ENCODE data around the gene LIPA. TPM values are rescaled to one million over a fixed set of nuclear protein-coding genes. Genes with fewer than 3 reads are reported as not detected.

The LIPA gene
- polyA plus RNA-seq, 1 donor (not counting 4 experiments of a cell fraction or from before 2014, with no cell fraction given): 156 TPM

DNA sequence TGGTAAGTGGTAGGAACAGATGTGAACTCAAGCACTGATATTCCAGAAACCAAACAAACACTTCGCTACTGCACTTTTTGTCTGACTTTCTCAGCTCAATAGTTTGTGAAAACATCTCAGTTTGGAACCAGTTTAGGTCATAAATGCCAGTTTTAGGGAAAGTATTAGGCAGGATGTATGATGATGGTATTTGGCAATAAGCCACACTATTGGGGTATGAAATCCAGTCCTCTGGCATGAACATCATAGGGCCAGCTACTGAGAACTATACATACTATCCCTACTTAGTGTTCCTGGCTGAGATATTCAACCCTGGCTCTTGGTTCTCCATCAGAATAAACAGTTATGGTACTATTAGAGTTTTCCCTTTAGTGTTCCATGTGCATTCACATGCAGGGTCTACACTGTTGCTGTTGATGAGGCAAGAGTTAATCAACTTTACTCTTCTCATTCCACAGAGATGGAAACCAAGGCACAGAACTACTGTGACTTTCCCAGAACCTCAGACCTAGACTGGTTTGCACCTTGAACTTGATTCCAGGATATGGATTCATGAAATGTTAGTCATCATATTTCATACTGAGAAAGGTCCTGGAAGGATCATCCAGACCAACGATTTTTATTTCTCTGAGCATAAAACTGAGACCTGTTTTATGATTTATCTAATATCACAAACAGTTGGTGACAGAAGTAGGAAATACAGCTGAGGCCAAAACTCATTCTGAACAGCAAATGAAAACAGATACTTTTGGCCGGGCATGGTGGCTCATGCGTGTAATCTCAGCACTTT lies 30.2 kb upstream of the LIPA start:
- Histone ChIP-seq H3K9me1 (ENCODE audit: control insufficient read depth, extremely low read depth, insufficient read depth, low read length) (no peaks in the 10 kb centered on the region), H3K4me2 (ENCODE audit: control insufficient read depth, extremely low read depth, insufficient read depth, low read depth, low read length) (peak overlapping the region; percentile 3), H3K9ac (ENCODE audit: control insufficient read depth, extremely low read depth, insufficient read depth, low read length) (no peak overlapping the region), H2AFZ (ENCODE audit: control insufficient read depth, low read length) (no peak overlapping the region), H3K79me2 (ENCODE audit: control insufficient read depth, insufficient read depth, low read length) (no peaks in the 10 kb centered on the region), H3K27ac (ENCODE audit: control insufficient read depth, insufficient read depth, low read length) (no peak overlapping the region), H3K4me1 (ENCODE audit: control insufficient read depth, extremely low read depth, insufficient read depth, low read length) (peaks cover 55% of the 10 kb centered on the region), H3K4me3 (ENCODE audit: control insufficient read depth in 2 of 3, extremely low read depth in 1 of 3, insufficient read depth in 2 of 3, low read depth in 1 of 3, low read length in 3 of 3) (no peak overlapping the region), H3K27me3 (ENCODE audit: control insufficient read depth, extremely low read depth, insufficient read depth, low read length) (no peaks in the 10 kb centered on the region), H4K20me1 (ENCODE audit: control insufficient read depth, extremely low read depth, insufficient read depth, low read length) (no peaks in the 10 kb centered on the region), H3K36me3 (ENCODE audit: control insufficient read depth in 2 of 2, extremely low read depth in 1 of 2, insufficient read depth in 2 of 2, low read length in 2 of 2) (no peaks in the 10 kb centered on the region), H3K9me3 (ENCODE audit: control insufficient read depth, low read depth, low read length) (no peaks in the 10 kb centered on the region)
- TF ChIP-seq EZH2 (IDR thresholded peaks at IDR 0.05; ENCODE audit: low read length): no peak
- TF ChIP-seq, protein P1, sequence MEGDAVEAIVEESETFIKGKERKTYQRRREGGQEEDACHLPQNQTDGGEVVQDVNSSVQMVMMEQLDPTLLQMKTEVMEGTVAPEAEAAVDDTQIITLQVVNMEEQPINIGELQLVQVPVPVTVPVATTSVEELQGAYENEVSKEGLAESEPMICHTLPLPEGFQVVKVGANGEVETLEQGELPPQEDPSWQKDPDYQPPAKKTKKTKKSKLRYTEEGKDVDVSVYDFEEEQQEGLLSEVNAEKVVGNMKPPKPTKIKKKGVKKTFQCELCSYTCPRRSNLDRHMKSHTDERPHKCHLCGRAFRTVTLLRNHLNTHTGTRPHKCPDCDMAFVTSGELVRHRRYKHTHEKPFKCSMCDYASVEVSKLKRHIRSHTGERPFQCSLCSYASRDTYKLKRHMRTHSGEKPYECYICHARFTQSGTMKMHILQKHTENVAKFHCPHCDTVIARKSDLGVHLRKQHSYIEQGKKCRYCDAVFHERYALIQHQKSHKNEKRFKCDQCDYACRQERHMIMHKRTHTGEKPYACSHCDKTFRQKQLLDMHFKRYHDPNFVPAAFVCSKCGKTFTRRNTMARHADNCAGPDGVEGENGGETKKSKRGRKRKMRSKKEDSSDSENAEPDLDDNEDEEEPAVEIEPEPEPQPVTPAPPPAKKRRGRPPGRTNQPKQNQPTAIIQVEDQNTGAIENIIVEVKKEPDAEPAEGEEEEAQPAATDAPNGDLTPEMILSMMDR (optimal IDR thresholded peaks at IDR 0.05 in 1 of 3, IDR thresholded peaks at IDR 0.05 in 1 of 3, conservative IDR thresholded peaks at IDR 0.05 in 1 of 3; ENCODE audit: extremely low read depth in 1 of 3, insufficient read depth in 2 of 3, low read length in 3 of 3): no peak
- DNase-seq (ENCODE audit: low read depth, low spot score) (no peak), FAIRE-seq (peak; percentile 78)
- dilution Hi-C loops (cut with MboI; ENCODE audit: extremely low pct_ligation_motif_present, low sequenced_read_pairs): no loop called here

DNA sequence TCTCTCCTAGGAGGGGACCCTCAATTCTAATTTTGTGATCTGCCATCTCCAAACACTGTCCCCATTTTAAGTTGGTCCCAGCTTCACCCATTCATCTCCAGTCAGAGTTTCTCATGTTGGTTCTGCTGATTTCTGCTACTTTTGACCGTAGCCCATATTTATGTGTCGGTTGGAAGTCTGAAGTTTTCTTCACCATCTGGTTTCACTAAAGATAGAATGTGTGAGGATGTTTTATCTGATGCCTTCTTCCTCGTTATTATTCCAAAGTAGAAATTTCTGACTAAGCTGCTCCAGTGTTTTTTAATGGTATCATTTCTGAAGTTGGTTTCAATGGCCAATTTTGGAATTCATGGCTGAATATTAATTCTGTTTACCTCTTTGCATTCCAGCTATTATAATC lies 28.9 kb upstream of the LIPA start:
- no peaks in the 10 kb centered on the region for H3K36me3 ChIP-seq (ENCODE audit: control insufficient read depth in 2 of 2, extremely low read depth in 1 of 2, insufficient read depth in 2 of 2, low read length in 2 of 2)
- H3K27ac ChIP-seq (ENCODE audit: control insufficient read depth, insufficient read depth, low read length): no peak overlapping the region
- H3K79me2 ChIP-seq (ENCODE audit: control insufficient read depth, insufficient read depth, low read length): no peaks in the 10 kb centered on the region
- H3K27me3 ChIP-seq (ENCODE audit: control insufficient read depth, extremely low read depth, insufficient read depth, low read length): no peaks in the 10 kb centered on the region
- DNase-seq (ENCODE audit: low read depth, low spot score) (no peak), FAIRE-seq (no peak)
- dilution Hi-C loops (cut with MboI; ENCODE audit: extremely low pct_ligation_motif_present, low sequenced_read_pairs): no loop called here
- no peak overlapping the region for H3K4me3 ChIP-seq (ENCODE audit: control insufficient read depth in 2 of 3, extremely low read depth in 1 of 3, insufficient read depth in 2 of 3, low read depth in 1 of 3, low read length in 3 of 3)
- TF ChIP-seq, protein P1 (optimal IDR thresholded peaks at IDR 0.05 in 1 of 3, IDR thresholded peaks at IDR 0.05 in 1 of 3, conservative IDR thresholded peaks at IDR 0.05 in 1 of 3; ENCODE audit: extremely low read depth in 1 of 3, insufficient read depth in 2 of 3, low read length in 3 of 3): no peak
- no peak for TF ChIP-seq EZH2 (IDR thresholded peaks at IDR 0.05; ENCODE audit: low read length)
- no peaks in the 10 kb centered on the region for H3K9me3 ChIP-seq (ENCODE audit: control insufficient read depth, low read depth, low read length)
- no peak overlapping the region for H3K9ac ChIP-seq (ENCODE audit: control insufficient read depth, extremely low read depth, insufficient read depth, low read length)
- H3K9me1 ChIP-seq (ENCODE audit: control insufficient read depth, extremely low read depth, insufficient read depth, low read length): no peaks in the 10 kb centered on the region
- H4K20me1 ChIP-seq (ENCODE audit: control insufficient read depth, extremely low read depth, insufficient read depth, low read length): no peaks in the 10 kb centered on the region
- H3K4me1 ChIP-seq (ENCODE audit: control insufficient read depth, extremely low read depth, insufficient read depth, low read length): peaks cover 65% of the 10 kb centered on the region
- H2AFZ ChIP-seq (ENCODE audit: control insufficient read depth, low read length): no peak overlapping the region
- H3K4me2 ChIP-seq (ENCODE audit: control insufficient read depth, extremely low read depth, insufficient read depth, low read depth, low read length): no peak overlapping the region
